ENCODE data around the gene PTPRN2.

The PTPRN2 gene

DNA sequence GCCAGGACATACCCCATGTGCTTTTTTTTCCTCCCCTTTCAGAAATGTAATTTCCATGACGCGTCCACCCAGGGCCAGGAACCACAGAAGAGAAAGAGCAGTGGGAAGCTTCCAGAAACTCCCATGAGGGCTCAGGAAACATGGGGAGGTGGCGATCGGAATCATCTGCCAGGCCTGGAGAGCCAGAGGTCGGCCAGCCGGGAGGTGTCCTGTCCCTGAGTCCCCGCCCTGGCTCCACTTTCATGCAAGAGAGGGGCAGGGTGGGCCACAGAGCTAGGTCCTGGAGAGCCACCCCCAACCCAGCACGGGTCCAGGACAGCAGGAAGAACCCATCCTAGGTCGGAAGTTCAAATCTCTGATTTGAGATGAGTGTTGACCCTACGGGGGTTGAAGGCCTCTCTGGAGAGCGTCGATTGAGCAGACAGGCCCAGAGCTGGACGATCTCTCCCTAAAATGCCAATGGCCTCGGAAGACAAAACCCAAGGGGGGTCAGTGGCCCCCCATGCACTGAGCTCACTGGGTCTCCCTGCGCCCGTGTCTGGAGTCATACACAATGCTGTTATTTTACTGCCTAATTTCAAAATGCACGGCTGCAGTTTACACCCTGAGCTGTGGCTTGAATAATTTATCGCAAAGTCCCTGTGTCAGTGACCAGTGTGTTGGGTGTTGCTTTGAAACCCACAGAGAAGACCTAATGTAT lies 594.1 kb downstream of the PTPRN2 start:
- CTCF ChIA-PET = no interaction called here
- POLR2A ChIA-PET = no interaction called here
- TF ChIP-seq LEF1 (IDR thresholded peaks at IDR 0.05; ENCODE audit: borderline replicate concordance) (no peak), TARDBP (IDR thresholded peaks at IDR 0.05) (no peak), FOXK2 (IDR thresholded peaks at IDR 0.05) (no peak), ZNF384 (IDR thresholded peaks at IDR 0.05) (no peak), PKNOX1 (IDR thresholded peaks at IDR 0.05) (no peak), FOXM1 (IDR thresholded peaks at IDR 0.05; ENCODE audit: borderline replicate concordance) (no peak), NFRKB (IDR thresholded peaks at IDR 0.05) (no peak), BHLHE40 (IDR thresholded peaks at IDR 0.05; ENCODE audit: borderline replicate concordance) (no peak)
- no peak for DNase-seq (ENCODE audit: extremely low spot score)

GRCh38 chr7:157992511-157993160 lies 595.0 kb downstream of the PTPRN2 start:
- no peak for TF ChIP-seq ARNT (IDR thresholded peaks at IDR 0.05)
- no peak for TF ChIP-seq SP1 (IDR thresholded peaks at IDR 0.05)
- TF ChIP-seq CTBP1 (IDR thresholded peaks at IDR 0.05; ENCODE audit: borderline replicate concordance) = no peak
- TF ChIP-seq L3MBTL2 (conservative IDR thresholded peaks at IDR 0.05) = no peak
- no peak for TF ChIP-seq PKNOX1 (IDR thresholded peaks at IDR 0.05)
- ChIA-PET POLR2A (no interaction called here), CTCF (no interaction called here)
- DNase-seq (ENCODE audit: extremely low spot score) = no peak

- ChIA-PET POLR2A (no interaction called here), CTCF (no interaction called here)
- DNase-seq (ENCODE audit: extremely low spot score) = no peak
- no peak for TF ChIP-seq HDGF (IDR thresholded peaks at IDR 0.05; ENCODE audit: borderline replicate concordance)
- no peak for TF ChIP-seq CTBP1 (IDR thresholded peaks at IDR 0.05; ENCODE audit: borderline replicate concordance)
- TF ChIP-seq TARDBP (IDR thresholded peaks at IDR 0.05) = no peak
- no peak for TF ChIP-seq BHLHE40 (IDR thresholded peaks at IDR 0.05; ENCODE audit: borderline replicate concordance)
- TF ChIP-seq LEF1 (IDR thresholded peaks at IDR 0.05; ENCODE audit: borderline replicate concordance) = no peak
- no peak for TF ChIP-seq FOXM1 (IDR thresholded peaks at IDR 0.05; ENCODE audit: borderline replicate concordance)
- no peak for TF ChIP-seq SP1 (IDR thresholded peaks at IDR 0.05)
Observed at GRCh38 chr7:157991761-157992160, 595.9 kb downstream of the PTPRN2 start.

- CTCF ChIA-PET = no interaction called here
- TF ChIP-seq FOXA1 (IDR thresholded peaks at IDR 0.05) = no peak
- TF ChIP-seq CTBP1 (IDR thresholded peaks at IDR 0.05; ENCODE audit: borderline replicate concordance) = no peak
- TF ChIP-seq PKNOX1 (IDR thresholded peaks at IDR 0.05) = no peak
- no peak for TF ChIP-seq ZNF384 (IDR thresholded peaks at IDR 0.05)
- no peak for TF ChIP-seq BHLHE40 (IDR thresholded peaks at IDR 0.05; ENCODE audit: borderline replicate concordance)
- TF ChIP-seq TARDBP (IDR thresholded peaks at IDR 0.05) = no peak
- no peak for TF ChIP-seq L3MBTL2 (conservative IDR thresholded peaks at IDR 0.05)
- no peak for TF ChIP-seq NFRKB (IDR thresholded peaks at IDR 0.05)
- TF ChIP-seq ELF4 (IDR thresholded peaks at IDR 0.05) = no peak
- no peak for TF ChIP-seq FOXM1 (IDR thresholded peaks at IDR 0.05; ENCODE audit: borderline replicate concordance)
- TF ChIP-seq FOXK2 (IDR thresholded peaks at IDR 0.05) = no peak
- DNase-seq (ENCODE audit: extremely low spot score) = no peak
- POLR2A ChIA-PET = no interaction called here
Observed at GRCh38 chr7:157991351-157991750, 596.3 kb downstream of the PTPRN2 start.

DNA sequence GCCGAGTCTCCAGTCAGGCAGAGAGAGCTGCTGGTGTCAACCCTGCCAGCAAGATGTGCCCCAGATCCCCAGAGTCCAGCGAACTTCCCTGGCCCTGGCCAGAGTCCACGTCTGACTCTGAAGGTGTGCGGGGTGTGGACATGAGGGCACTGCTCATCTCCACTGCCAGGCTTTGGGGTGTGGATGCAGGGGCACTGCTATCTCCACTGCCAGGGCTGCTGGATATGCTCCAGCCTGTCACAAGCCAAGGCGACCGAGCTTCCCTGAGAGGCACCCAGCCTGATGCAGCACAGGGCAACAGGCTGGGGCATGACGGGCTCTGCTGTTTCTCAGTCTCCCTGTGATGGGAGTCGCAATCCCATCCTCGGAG lies 596.8 kb downstream of the PTPRN2 start:
- TF ChIP-seq FOXK2 (IDR thresholded peaks at IDR 0.05) (no peak), ZNF384 (IDR thresholded peaks at IDR 0.05) (no peak), SUZ12 (IDR thresholded peaks at IDR 0.05) (no peak), ELF4 (IDR thresholded peaks at IDR 0.05) (no peak), L3MBTL2 (conservative IDR thresholded peaks at IDR 0.05) (no peak), PKNOX1 (IDR thresholded peaks at IDR 0.05) (no peak), HDGF (IDR thresholded peaks at IDR 0.05; ENCODE audit: borderline replicate concordance) (no peak), SP1 (IDR thresholded peaks at IDR 0.05) (no peak), LEF1 (IDR thresholded peaks at IDR 0.05; ENCODE audit: borderline replicate concordance) (no peak), CTBP1 (IDR thresholded peaks at IDR 0.05; ENCODE audit: borderline replicate concordance) (no peak), ARNT (IDR thresholded peaks at IDR 0.05) (no peak), FOXM1 (IDR thresholded peaks at IDR 0.05; ENCODE audit: borderline replicate concordance) (no peak), FOXA1 (IDR thresholded peaks at IDR 0.05) (no peak)
- POLR2A ChIA-PET = no interaction called here
- no peak for DNase-seq (ENCODE audit: extremely low spot score)
- CTCF ChIA-PET = no interaction called here

GRCh38 chr7:157990226-157990880 lies 597.3 kb downstream of the PTPRN2 start:
- CTCF ChIA-PET = no interaction called here

More at GRCh38 chr7:157990226-157990880, 597.3 kb downstream of the PTPRN2 start:
- DNase-seq (ENCODE audit: extremely low spot score) = no peak
- POLR2A ChIA-PET = no interaction called here
- TF ChIP-seq FOXK2 (IDR thresholded peaks at IDR 0.05) (no peak), LEF1 (IDR thresholded peaks at IDR 0.05; ENCODE audit: borderline replicate concordance) (no peak), SP1 (IDR thresholded peaks at IDR 0.05) (no peak), ZNF384 (IDR thresholded peaks at IDR 0.05) (no peak), SUZ12 (IDR thresholded peaks at IDR 0.05) (no peak), HDGF (IDR thresholded peaks at IDR 0.05; ENCODE audit: borderline replicate concordance) (no peak), TARDBP (IDR thresholded peaks at IDR 0.05) (no peak), PKNOX1 (IDR thresholded peaks at IDR 0.05) (no peak), CTBP1 (IDR thresholded peaks at IDR 0.05; ENCODE audit: borderline replicate concordance) (no peak), FOXA1 (IDR thresholded peaks at IDR 0.05) (no peak), L3MBTL2 (conservative IDR thresholded peaks at IDR 0.05) (no peak)
